ENCODE measurements around the gene KLF12.

The KLF12 gene

GRCh38 chr13:74158028-74158427 is 23.8 kb upstream of the KLF12 start:
- Histone ChIP-seq H3K4me1 (no peaks in the 10 kb centered on the region), H3K27ac (no peak overlapping the region), H3K27me3 (no peaks in the 10 kb centered on the region), H3K36me3 (no peaks in the 10 kb centered on the region), H3K4me3 (no peak overlapping the region), H3K9me3 (no peaks in the 10 kb centered on the region)
- no peak for TF ChIP-seq CTCF (IDR thresholded peaks at IDR 0.05)
- intact Hi-C loops (cut with DNase I; ENCODE audit: low total_unique reads): no loop called here
- DNase-seq: no peak

GRCh38 chr13:74154981-74155380 is 20.8 kb upstream of the KLF12 start:
- intact Hi-C loops (cut with DNase I; ENCODE audit: low total_unique reads): no loop called here
- H3K27me3 ChIP-seq: no peaks in the 10 kb centered on the region
- no peaks in the 10 kb centered on the region for H3K36me3 ChIP-seq
- no peaks in the 10 kb centered on the region for H3K4me1 ChIP-seq
- TF ChIP-seq CTCF (IDR thresholded peaks at IDR 0.05): no peak
- no peak for DNase-seq
- no peak overlapping the region for H3K27ac ChIP-seq
- H3K9me3 ChIP-seq: no peaks in the 10 kb centered on the region
- H3K4me3 ChIP-seq: no peak overlapping the region

GRCh38 chr13:74153316-74153715 is 19.1 kb upstream of the KLF12 start:
- Histone ChIP-seq H3K9me3 (no peaks in the 10 kb centered on the region), H3K27me3 (no peaks in the 10 kb centered on the region), H3K4me1 (no peaks in the 10 kb centered on the region), H3K27ac (no peak overlapping the region), H3K36me3 (no peaks in the 10 kb centered on the region), H3K4me3 (no peak overlapping the region)
- no peak for TF ChIP-seq CTCF (IDR thresholded peaks at IDR 0.05)
- intact Hi-C loops (cut with DNase I; ENCODE audit: low total_unique reads): no loop called here
- no peak for DNase-seq

GRCh38 chr13:74151859-74152258 is 17.7 kb upstream of the KLF12 start:
- Histone ChIP-seq H3K27ac (no peak overlapping the region), H3K27me3 (no peaks in the 10 kb centered on the region), H3K36me3 (no peaks in the 10 kb centered on the region), H3K4me3 (no peak overlapping the region), H3K9me3 (no peaks in the 10 kb centered on the region), H3K4me1 (no peaks in the 10 kb centered on the region)
- intact Hi-C loops (cut with DNase I; ENCODE audit: low total_unique reads): no loop called here
- TF ChIP-seq CTCF (IDR thresholded peaks at IDR 0.05): no peak
- no peak for DNase-seq

GRCh38 chr13:74148352-74148751 is 14.1 kb upstream of the KLF12 start:
- no peak for TF ChIP-seq CTCF (IDR thresholded peaks at IDR 0.05)
- intact Hi-C loops (cut with DNase I; ENCODE audit: low total_unique reads): no loop called here
- Histone ChIP-seq H3K27ac (no peak overlapping the region), H3K4me1 (no peaks in the 10 kb centered on the region), H3K4me3 (no peak overlapping the region), H3K36me3 (no peaks in the 10 kb centered on the region), H3K9me3 (no peaks in the 10 kb centered on the region), H3K27me3 (no peaks in the 10 kb centered on the region)
- no peak for DNase-seq

GRCh38 chr13:74145249-74145975 is 11.2 kb upstream of the KLF12 start:
- intact Hi-C loops (cut with DNase I; ENCODE audit: low total_unique reads): no loop called here
- no peak for DNase-seq
- Histone ChIP-seq H3K27me3 (no peaks in the 10 kb centered on the region), H3K9me3 (no peaks in the 10 kb centered on the region), H3K36me3 (no peaks in the 10 kb centered on the region), H3K27ac (no peak overlapping the region), H3K4me3 (no peak overlapping the region), H3K4me1 (no peaks in the 10 kb centered on the region)
- TF ChIP-seq CTCF (IDR thresholded peaks at IDR 0.05): no peak

Data from tibial artery (tissue), 4 donors.